Measurements from ENCODE around the gene INO80. TPM values are rescaled to one million over a fixed set of nuclear protein-coding genes. Genes with fewer than 3 reads are reported as not detected.

The INO80 gene
- total RNA-seq, 1 experiment from 2014 or later, result 33.8 TPM

GRCh38 chr15:41116962-41117252 is 827 bp upstream of the INO80 start:
- ChIA-PET CTCF (interaction anchor here (0.8 kb wide), 1 partner anchor 115 kb away, joined by 3 read pairs; no protein-coding TSS in a partner anchor), POLR2A (interaction anchor here (0.6 to 2.5 kb wide), 16 partner anchors 9 to 216 kb away, joined by 3 to 10 read pairs (median 4); partner anchors contain the start of genes CHP1, EXD1, NUSAP1 and OIP5)
- Mint-ChIP-seq H3K27me3 (ENCODE audit: insufficient read depth, unreplicated experiment) (no peaks in the 10 kb centered on the region), H3K27ac (ENCODE audit: low read depth, unreplicated experiment) (peak overlapping the region; percentile 99), H3K4me1 (ENCODE audit: insufficient read depth, unreplicated experiment) (no peaks in the 10 kb centered on the region), H3K36me3 (ENCODE audit: insufficient read depth, unreplicated experiment) (peaks cover 16% of the 10 kb centered on the region), H3K9me3 (ENCODE audit: unreplicated experiment) (no peaks in the 10 kb centered on the region), H3K4me3 (ENCODE audit: unreplicated experiment) (peak overlapping the region; percentile 88)
- BruUV-seq (replicated peaks), result no TSS peak
- no peak for TF ChIP-seq CTCF (IDR thresholded peaks at IDR 0.05; ENCODE audit: unreplicated experiment)
- intact Hi-C loops (cut with micrococcal nuclease), result loop anchor here (10.0 kb wide), 1 partner anchor 218 kb away; the partner anchor contains the start of genes NUSAP1 and OIP5
- DNase-seq (ENCODE audit: unreplicated experiment), result no peak

GRCh38 chr15:41115652-41116115 is 396 bp downstream of the INO80 start:
- no peaks in the 10 kb centered on the region for H3K9me3 Mint-ChIP-seq (ENCODE audit: unreplicated experiment)
- intact Hi-C loops (cut with micrococcal nuclease), result loop anchor here (10.0 kb wide), 1 partner anchor 219 kb away; the partner anchor contains the start of genes NUSAP1 and OIP5
- ChIA-PET CTCF (interaction anchor here (1.2 to 2.0 kb wide), 2 partner anchors 68 to 70 kb away, joined by 5 to 6 read pairs; no protein-coding TSS in a partner anchor), POLR2A (interaction anchor here (0.6 to 2.5 kb wide), 19 partner anchors 10 to 1769 kb away, joined by 3 to 10 read pairs (median 3); partner anchors contain the start of genes CHP1, EXD1, NUSAP1 and OIP5)
- peak overlapping the region; percentile 88 for H3K4me3 Mint-ChIP-seq (ENCODE audit: unreplicated experiment)
- BruUV-seq (replicated peaks), result no TSS peak
- no peaks in the 10 kb centered on the region for H3K4me1 Mint-ChIP-seq (ENCODE audit: insufficient read depth, unreplicated experiment)
- H3K36me3 Mint-ChIP-seq (ENCODE audit: insufficient read depth, unreplicated experiment), result peaks cover 16% of the 10 kb centered on the region
- H3K27me3 Mint-ChIP-seq (ENCODE audit: insufficient read depth, unreplicated experiment), result no peaks in the 10 kb centered on the region
- peak overlapping the region; percentile 99 for H3K27ac Mint-ChIP-seq (ENCODE audit: low read depth, unreplicated experiment)
- DNase-seq (ENCODE audit: unreplicated experiment), result peak; percentile 57
- TF ChIP-seq CTCF (IDR thresholded peaks at IDR 0.05; ENCODE audit: unreplicated experiment), result no peak

GRCh38 chr15:41115161-41115651 is 874 bp downstream of the INO80 start:
- TF ChIP-seq CTCF (IDR thresholded peaks at IDR 0.05; ENCODE audit: unreplicated experiment), result no peak
- Mint-ChIP-seq H3K4me3 (ENCODE audit: unreplicated experiment) (peak overlapping the region; percentile 88), H3K4me1 (ENCODE audit: insufficient read depth, unreplicated experiment) (no peaks in the 10 kb centered on the region), H3K27ac (ENCODE audit: low read depth, unreplicated experiment) (peak overlapping the region; percentile 99), H3K36me3 (ENCODE audit: insufficient read depth, unreplicated experiment) (peaks cover 16% of the 10 kb centered on the region), H3K9me3 (ENCODE audit: unreplicated experiment) (no peaks in the 10 kb centered on the region), H3K27me3 (ENCODE audit: insufficient read depth, unreplicated experiment) (no peaks in the 10 kb centered on the region)
- intact Hi-C loops (cut with micrococcal nuclease), result loop anchor here (10.0 kb wide), 1 partner anchor 220 kb away; the partner anchor contains the start of genes NUSAP1 and OIP5
- ChIA-PET POLR2A (interaction anchor here (0.5 to 2.5 kb wide), 12 partner anchors 9 to 220 kb away, joined by 3 to 10 read pairs (median 3); partner anchors contain the start of genes CHP1, EXD1, NUSAP1 and OIP5), CTCF (interaction anchor here (0.6 to 2.0 kb wide), 4 partner anchors 11 to 70 kb away, joined by 3 to 6 read pairs (median 4); no protein-coding TSS in a partner anchor)
- BruUV-seq (replicated peaks), result TSS peak; percentile 61
- DNase-seq (ENCODE audit: unreplicated experiment), result peak; percentile 62

- POLR2A ChIA-PET, result interaction anchor here (2.0 kb wide), 1 partner anchor 8 kb away, joined by 5 read pairs; the partner anchor contains the start of gene INO80
- Mint-ChIP-seq H3K36me3 (ENCODE audit: insufficient read depth, unreplicated experiment) (peaks cover 25% of the 10 kb centered on the region), H3K27me3 (ENCODE audit: insufficient read depth, unreplicated experiment) (no peaks in the 10 kb centered on the region), H3K27ac (ENCODE audit: low read depth, unreplicated experiment) (peak overlapping the region; percentile 32), H3K9me3 (ENCODE audit: unreplicated experiment) (no peaks in the 10 kb centered on the region), H3K4me3 (ENCODE audit: unreplicated experiment) (no peak overlapping the region), H3K4me1 (ENCODE audit: insufficient read depth, unreplicated experiment) (peaks cover 5% of the 10 kb centered on the region)
- intact Hi-C loops (cut with micrococcal nuclease), result no loop called here
- no TSS peak for BruUV-seq (replicated peaks)
- TF ChIP-seq CTCF (IDR thresholded peaks at IDR 0.05; ENCODE audit: unreplicated experiment), result no peak
- CTCF ChIA-PET, result interaction anchor here (1.2 kb wide), 1 partner anchor 31 kb away, joined by 3 read pairs; no protein-coding TSS in a partner anchor
- no peak for DNase-seq (ENCODE audit: unreplicated experiment)
Observed at GRCh38 chr15:41106947-41107346, 9.1 kb downstream of the INO80 start.

Data from MCF 10A (cell line).